Body of pancreas (tissue), 4 donors: ENCODE measurements around the gene IFIT1B. TPM values are rescaled to one million over a fixed set of nuclear protein-coding genes. Genes with fewer than 3 reads are reported as not detected.

Source experiments
- ATAC-seq: fragments of 150-250 bp; one replicate; pipeline ENCODE4 v1.9.1; 2016
- DNase-seq, 4 donors: peaks; one replicate each; pipeline ENCODE4 v3.0.0-alpha.2; 2019
- H3K27ac ChIP-seq, 4 donors: fragments of 200-600 bp; sonication (generic); 1 replicate in 3 of 4; 2 replicates in 1 of 4; pipeline versions ENCODE4 v1.5.1 to v1.6.1; 2016 to 2019; ENCODE audit warnings: mild to moderate bottlenecking in 1 of 4, mixed read lengths in 1 of 4, moderate library complexity in 1 of 4
- H3K27me3 ChIP-seq, 2 donors: fragments of 200-600 bp; sonication (generic); one replicate each; pipeline ENCODE4 v1.6.0; 2016; ENCODE audit warnings: mild to moderate bottlenecking in 1 of 2
- H3K36me3 ChIP-seq, 2 donors: fragments of 200-600 bp; sonication (generic); replicated peaks in 1 of 2; 2 replicates each; pipeline ENCODE4 v1.5.1; 2016; ENCODE audit warnings: low read depth in 2 of 2; ENCODE audit not compliant: insufficient read depth in 1 of 2
- H3K4me1 ChIP-seq: fragments of 200-600 bp; sonication (generic); one replicate; pipeline ENCODE4 v1.6.0; 2016
- H3K4me3 ChIP-seq, 2 donors: fragments of 200-600 bp; sonication (generic); 1 replicate in 1 of 2; 2 replicates in 1 of 2; pipeline ENCODE4 v1.5.1; 2016 to 2019
- H3K9me3 ChIP-seq, 3 donors: fragments of 200-600 bp; sonication (generic); 1 replicate in 2 of 3; 2 replicates in 1 of 3; pipeline ENCODE4 v1.5.1; 2016
- POLR2A ChIP-seq, 3 donors: fragments of 450-650 bp; IDR thresholded peaks; one replicate each; pipeline ENCODE4 v1.6.1; 2016; ENCODE audit warnings: antibody characterized with exemption in 3 of 3, mild to moderate bottlenecking in 2 of 3
- WGBS, 2 donors: methylation state at CpG; one replicate each; pipeline ENCODE4 v1.1.5; 2017; 5-methylcytosine and 5-hydroxymethylcytosine counted together
- intact Hi-C: fragments of 100-400 bp; cut with DNase I; formaldehyde crosslinking; loops from one replicate; pipeline ENCODE4 v1.15.1; 2023
- total RNA-seq, 2 donors: library from RNA; depleted of rRNA; stranded (reverse); fragments of >200 nt; gene quantifications; one replicate each; pipeline ENCODE4 v1.1.0, GENCODE V29; 2016
- TF ChIP-seq, protein P1 (sequence below), 7 experiments: fragments of 450-650 bp in 4 of 7; fragments of 200-600 bp in 3 of 7; sonication (generic) in 3 of 7; IDR thresholded peaks; one replicate each; pipeline ENCODE4 v1.5.1; 2016 to 2019; ENCODE audit warnings: antibody characterized with exemption in 7 of 7

IFIT1B gene
- total RNA-seq, 2 donors from 2014 or later: not detected

GRCh38 chr10:89352802-89353201 is 25.1 kb upstream of the IFIT1B start:
- intact Hi-C loops: no loop called here
- TF ChIP-seq, protein P1, sequence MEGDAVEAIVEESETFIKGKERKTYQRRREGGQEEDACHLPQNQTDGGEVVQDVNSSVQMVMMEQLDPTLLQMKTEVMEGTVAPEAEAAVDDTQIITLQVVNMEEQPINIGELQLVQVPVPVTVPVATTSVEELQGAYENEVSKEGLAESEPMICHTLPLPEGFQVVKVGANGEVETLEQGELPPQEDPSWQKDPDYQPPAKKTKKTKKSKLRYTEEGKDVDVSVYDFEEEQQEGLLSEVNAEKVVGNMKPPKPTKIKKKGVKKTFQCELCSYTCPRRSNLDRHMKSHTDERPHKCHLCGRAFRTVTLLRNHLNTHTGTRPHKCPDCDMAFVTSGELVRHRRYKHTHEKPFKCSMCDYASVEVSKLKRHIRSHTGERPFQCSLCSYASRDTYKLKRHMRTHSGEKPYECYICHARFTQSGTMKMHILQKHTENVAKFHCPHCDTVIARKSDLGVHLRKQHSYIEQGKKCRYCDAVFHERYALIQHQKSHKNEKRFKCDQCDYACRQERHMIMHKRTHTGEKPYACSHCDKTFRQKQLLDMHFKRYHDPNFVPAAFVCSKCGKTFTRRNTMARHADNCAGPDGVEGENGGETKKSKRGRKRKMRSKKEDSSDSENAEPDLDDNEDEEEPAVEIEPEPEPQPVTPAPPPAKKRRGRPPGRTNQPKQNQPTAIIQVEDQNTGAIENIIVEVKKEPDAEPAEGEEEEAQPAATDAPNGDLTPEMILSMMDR (IDR thresholded peaks at IDR 0.05): no peak
- TF ChIP-seq POLR2A (IDR thresholded peaks at IDR 0.05): no peak
- Histone ChIP-seq H3K27ac (peak overlapping the region; percentile 11 to 86 (median 83)), H3K36me3 (no peaks in the 10 kb centered on the region), H3K27me3 (no peaks in the 10 kb centered on the region), H3K4me3 (no peak overlapping the region), H3K9me3 (no peaks in the 10 kb centered on the region), H3K4me1 (peaks cover 27% of the 10 kb centered on the region)
- 92 to 94% methylated on average over 4 of the region's 4 CpGs for WGBS, 2 donors
- no peak for DNase-seq
- ATAC-seq: no peak

DNA sequence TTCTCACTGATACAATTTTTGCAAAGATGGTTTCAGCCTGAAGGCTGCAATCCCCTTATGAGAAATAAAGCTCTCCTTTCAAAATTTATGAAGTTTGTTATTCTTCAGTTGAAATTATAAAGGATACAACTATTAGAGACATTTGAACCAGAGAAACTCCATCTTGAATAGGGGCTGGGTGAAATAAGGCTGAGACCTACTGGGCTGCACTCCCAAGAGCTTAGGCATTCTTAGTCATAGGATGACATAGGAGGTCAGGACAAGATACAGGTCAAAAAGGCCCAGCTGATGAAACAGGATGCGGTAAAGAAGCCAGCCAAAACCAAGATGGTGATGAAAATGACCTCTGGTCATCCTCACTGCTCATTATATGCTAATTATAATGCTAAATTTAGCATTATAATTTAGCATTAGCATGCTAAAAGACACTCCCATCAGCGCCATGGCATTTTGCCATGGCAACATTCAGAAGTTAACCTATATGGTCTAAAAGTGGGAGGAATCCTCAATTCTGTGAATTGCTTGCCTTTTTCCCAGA is 22.4 kb upstream of the IFIT1B start:
- no peak for DNase-seq
- ATAC-seq: no peak
- 93 to 94% methylated on average over 2 of the region's 2 CpGs for WGBS, 2 donors
- Histone ChIP-seq H3K9me3 (no peaks in the 10 kb centered on the region), H3K36me3 (no peaks in the 10 kb centered on the region), H3K27me3 (no peaks in the 10 kb centered on the region), H3K4me3 (no peak overlapping the region), H3K4me1 (peaks cover 27% of the 10 kb centered on the region), H3K27ac (no peak overlapping the region)
- no peak for TF ChIP-seq POLR2A (IDR thresholded peaks at IDR 0.05)
- TF ChIP-seq, protein P1 (IDR thresholded peaks at IDR 0.05): no peak
- intact Hi-C loops: no loop called here

DNA sequence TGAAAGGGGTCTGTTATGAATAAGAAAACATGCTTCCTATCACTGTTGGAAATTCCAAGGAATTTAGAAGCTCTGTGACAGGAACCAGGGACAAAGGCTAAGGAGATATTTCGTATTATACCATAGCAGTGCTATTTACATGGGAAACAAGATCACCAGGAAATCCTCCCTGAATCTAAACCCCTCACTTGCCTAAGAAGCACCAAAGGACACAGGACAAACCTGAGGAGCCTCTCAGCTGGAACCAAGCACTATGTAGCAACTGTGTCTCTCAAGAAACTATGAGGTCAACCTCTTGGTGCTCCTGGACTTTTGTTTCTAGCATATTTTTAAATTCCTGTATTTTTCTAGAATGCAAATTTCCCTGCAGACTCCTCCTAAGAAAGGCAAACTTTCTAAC is 20.8 kb upstream of the IFIT1B start:
- Histone ChIP-seq H3K9me3 (no peaks in the 10 kb centered on the region), H3K36me3 (no peaks in the 10 kb centered on the region), H3K27me3 (no peaks in the 10 kb centered on the region), H3K4me1 (peaks cover 14% of the 10 kb centered on the region), H3K27ac (no peak overlapping the region), H3K4me3 (no peak overlapping the region)
- DNase-seq: no peak
- ATAC-seq: no peak
- 72% methylated on average over 1 of the region's 1 CpG for WGBS, 2 donors
- intact Hi-C loops: no loop called here
- TF ChIP-seq POLR2A (IDR thresholded peaks at IDR 0.05): no peak

- no peak overlapping the region for H3K27ac ChIP-seq
- no peak for TF ChIP-seq POLR2A (IDR thresholded peaks at IDR 0.05)
- TF ChIP-seq, protein P1 (IDR thresholded peaks at IDR 0.05): no peak
- intact Hi-C loops: no loop called here
- WGBS, 2 donors: 70 to 98% methylated on average over 2 of the region's 2 CpGs
- H3K4me1 ChIP-seq: peaks cover 5% of the 10 kb centered on the region
- H3K27me3 ChIP-seq: no peaks in the 10 kb centered on the region
- no peaks in the 10 kb centered on the region for H3K9me3 ChIP-seq
- no peaks in the 10 kb centered on the region for H3K36me3 ChIP-seq
- DNase-seq: no peak
- no peak for ATAC-seq
- no peak overlapping the region for H3K4me3 ChIP-seq
These were observed 19.9 kb upstream of the IFIT1B start for GRCh38 chr10:89357975-89358374.

DNA sequence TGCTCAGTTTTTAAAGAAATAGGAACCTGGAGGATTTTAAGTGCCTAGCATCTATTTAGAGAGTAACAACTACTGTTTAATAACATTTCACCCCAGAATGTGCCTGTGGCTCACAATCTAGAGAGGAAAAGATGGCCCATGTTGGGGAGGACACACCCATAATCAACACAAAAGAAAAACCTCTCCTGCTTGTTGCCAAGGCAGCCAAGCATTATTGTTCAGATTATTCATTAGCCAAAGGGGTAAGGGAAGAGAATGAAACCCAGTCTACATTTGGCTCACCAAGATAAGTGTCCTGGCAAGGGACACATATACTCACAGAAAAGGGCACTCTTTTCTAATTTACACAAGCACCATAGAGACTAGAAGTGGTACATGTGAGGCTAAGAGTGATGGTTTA is 17.7 kb upstream of the IFIT1B start:
- DNase-seq (no peak), ATAC-seq (no peak)
- Histone ChIP-seq H3K4me1 (no peaks in the 10 kb centered on the region), H3K9me3 (no peaks in the 10 kb centered on the region), H3K36me3 (no peaks in the 10 kb centered on the region), H3K27me3 (no peaks in the 10 kb centered on the region), H3K4me3 (no peak overlapping the region), H3K27ac (no peak overlapping the region)
- intact Hi-C loops: no loop called here
- no peak for TF ChIP-seq POLR2A (IDR thresholded peaks at IDR 0.05)
- TF ChIP-seq, protein P1 (IDR thresholded peaks at IDR 0.05): no peak
